NT2/D1 (cell line): ENCODE results near the gene PRG3.

ENCODE experiments used
- DNase-seq: peaks from one replicate; pipeline ENCODE4 v3.0.0-alpha.2; 2011; ENCODE audit warnings: low read depth, low spot score
- H3K27me3 ChIP-seq: 2 replicates; pipeline ENCODE4 v1.6.0; 2011; ENCODE audit warnings: mild to moderate bottlenecking; ENCODE audit not compliant: insufficient read length, insufficient read depth
- H3K36me3 ChIP-seq: 2 replicates; pipeline ENCODE4 v1.6.1; 2011; ENCODE audit warnings: mild to moderate bottlenecking, low read length, mixed read lengths; ENCODE audit not compliant: insufficient read depth, insufficient read length
- H3K4me1 ChIP-seq: 2 replicates; pipeline ENCODE4 v1.5.1; 2011; ENCODE audit not compliant: insufficient read depth, insufficient read length
- H3K4me3 ChIP-seq: 2 replicates; pipeline ENCODE4 v1.5.1; 2011; ENCODE audit warnings: low read depth; ENCODE audit not compliant: insufficient read length
- H3K9ac ChIP-seq: 2 replicates; pipeline ENCODE4 v1.6.0; 2011; ENCODE audit warnings: low read depth; ENCODE audit not compliant: insufficient read length
- H3K9me3 ChIP-seq: 2 replicates; pipeline ENCODE4 v1.5.1; 2011; ENCODE audit warnings: mild to moderate bottlenecking, low read length; ENCODE audit not compliant: insufficient read depth
- SUZ12 ChIP-seq: IDR thresholded peaks from 2 replicates; pipeline ENCODE4 v1.6.1; 2011; ENCODE audit not compliant: insufficient read length, insufficient read depth; ENCODE audit errors: extremely low read depth
- YY1 ChIP-seq: IDR thresholded peaks from 2 replicates; pipeline ENCODE4 v1.6.1; 2011; ENCODE audit not compliant: insufficient read length, insufficient read depth
- ZNF274 ChIP-seq: IDR thresholded peaks from 2 replicates; pipeline ENCODE4 v1.6.1; 2011; ENCODE audit warnings: mild to moderate bottlenecking, low read depth, low read length

PRG3 gene

GRCh38 chr11:57356268-57356667 is 24.7 kb downstream of the PRG3 start:
- no peak for DNase-seq
- H3K9ac ChIP-seq: no peak overlapping the region
- peaks cover 12% of the 10 kb centered on the region for H3K4me1 ChIP-seq

GRCh38 chr11:57354699-57355098 is 26.3 kb downstream of the PRG3 start:
- no peak for TF ChIP-seq YY1
- no peak for TF ChIP-seq SUZ12
- no peak for TF ChIP-seq ZNF274
- DNase-seq: no peak
- Histone ChIP-seq H3K4me1 (peaks cover 12% of the 10 kb centered on the region), H3K4me3 (no peak overlapping the region), H3K9ac (no peak overlapping the region), H3K36me3 (no peaks in the 10 kb centered on the region), H3K27me3 (no peaks in the 10 kb centered on the region), H3K9me3 (peaks cover 13% of the 10 kb centered on the region)

More at GRCh38 chr11:57356268-57356667, 24.7 kb downstream of the PRG3 start:
- no peak for TF ChIP-seq SUZ12
- TF ChIP-seq ZNF274: no peak
- TF ChIP-seq YY1: no peak
- H3K4me3 ChIP-seq: no peak overlapping the region
- H3K9me3 ChIP-seq: peaks cover 7% of the 10 kb centered on the region
- H3K36me3 ChIP-seq: no peaks in the 10 kb centered on the region
- H3K27me3 ChIP-seq: no peaks in the 10 kb centered on the region

- no peak overlapping the region for H3K4me3 ChIP-seq
- no peak overlapping the region for H3K9ac ChIP-seq
- no peak for DNase-seq
- no peaks in the 10 kb centered on the region for H3K36me3 ChIP-seq
- H3K4me1 ChIP-seq: peaks cover 12% of the 10 kb centered on the region
- TF ChIP-seq SUZ12 (no peak), ZNF274 (no peak), YY1 (no peak)
- H3K9me3 ChIP-seq: peaks cover 13% of the 10 kb centered on the region
- H3K27me3 ChIP-seq: no peaks in the 10 kb centered on the region
Observed at GRCh38 chr11:57353852-57354251, 27.1 kb downstream of the PRG3 start.

GRCh38 chr11:57353446-57353845 is 27.5 kb downstream of the PRG3 start:
- TF ChIP-seq YY1 (no peak), ZNF274 (no peak), SUZ12 (no peak)
- Histone ChIP-seq H3K4me1 (peaks cover 9% of the 10 kb centered on the region), H3K27me3 (no peaks in the 10 kb centered on the region), H3K36me3 (no peaks in the 10 kb centered on the region), H3K9me3 (peaks cover 13% of the 10 kb centered on the region), H3K4me3 (no peak overlapping the region), H3K9ac (no peak overlapping the region)
- no peak for DNase-seq

GRCh38 chr11:57353036-57353435 is 27.9 kb downstream of the PRG3 start:
- Histone ChIP-seq H3K4me1 (peaks cover 11% of the 10 kb centered on the region), H3K27me3 (peaks cover 2% of the 10 kb centered on the region), H3K36me3 (no peaks in the 10 kb centered on the region), H3K9me3 (peaks cover 13% of the 10 kb centered on the region), H3K9ac (no peak overlapping the region), H3K4me3 (no peak overlapping the region)
- DNase-seq: no peak
- TF ChIP-seq YY1: no peak
- TF ChIP-seq ZNF274: no peak

GRCh38 chr11:57349491-57350274 is 31.3 kb downstream of the PRG3 start:
- Histone ChIP-seq H3K9ac (peak overlapping the region; percentile 74), H3K4me3 (peak overlapping the region; percentile 33)
- no peak for DNase-seq

GRCh38 chr11:57348636-57349313 is 32.2 kb downstream of the PRG3 start:
- TF ChIP-seq SUZ12 (no peak), ZNF274 (no peak), YY1 (no peak)
- Histone ChIP-seq H3K9me3 (peaks cover 13% of the 10 kb centered on the region), H3K4me3 (no peak overlapping the region), H3K9ac (no peak overlapping the region), H3K4me1 (peaks cover 18% of the 10 kb centered on the region), H3K36me3 (no peaks in the 10 kb centered on the region), H3K27me3 (peaks cover 10% of the 10 kb centered on the region)
- DNase-seq: no peak

More at GRCh38 chr11:57349491-57350274, 31.3 kb downstream of the PRG3 start:
- Histone ChIP-seq H3K9me3 (peaks cover 13% of the 10 kb centered on the region), H3K27me3 (peaks cover 10% of the 10 kb centered on the region), H3K36me3 (no peaks in the 10 kb centered on the region), H3K4me1 (peaks cover 14% of the 10 kb centered on the region)
- no peak for TF ChIP-seq ZNF274
- no peak for TF ChIP-seq SUZ12
- no peak for TF ChIP-seq YY1
